Measurements from ENCODE around the gene ALOX15B. TPM values are rescaled to one million over a fixed set of nuclear protein-coding genes. Genes with fewer than 3 reads are reported as not detected.

ALOX15B gene
- polyA plus RNA-seq, 3 donors, result 1.7 to 2.8 (median 2.0) TPM

GRCh38 chr17:8019166-8019565 lies 19.7 kb upstream of the ALOX15B start:
- DNase-seq, result peak in 1 of 3 donors; percentile 50

More at GRCh38 chr17:8019166-8019565, 19.7 kb upstream of the ALOX15B start:
- Mint-ChIP-seq H3K4me1 (peaks cover 72% of the 10 kb centered on the region), H3K36me3 (peaks cover 7 to 16% of the 10 kb centered on the region in 2 donors), H3K4me3 (peak overlapping the region in 1 of 2 donors; percentile 69), H3K27me3 (ENCODE audit: low read depth in 3 of 3) (peaks cover 0 to 4% (median 3%) of the 10 kb centered on the region in 3 donors), H3K27ac (peak overlapping the region in 5 of 7 donors; percentile 18 to 91 (median 82)), H3K9me3 (peaks cover 0 to 2% (median 0%) of the 10 kb centered on the region in 7 donors)
- H3K27me3 ChIP-seq (ENCODE audit: control insufficient read depth in 2 of 2, insufficient read depth in 2 of 2, low read length in 2 of 2), result no peaks in the 10 kb centered on the region
- peak overlapping the region; percentile 22 for H3K4me2 ChIP-seq (replicated peaks; ENCODE audit: extremely low read depth, low read length, poor library complexity, severe bottlenecking)
- H3K79me2 ChIP-seq (ENCODE audit: insufficient read depth, low read length), result no peaks in the 10 kb centered on the region
- intact Hi-C loops (cut with micrococcal nuclease), result no loop called here
- peak overlapping the region; percentile 54 for H2AFZ ChIP-seq (ENCODE audit: insufficient read depth, low read depth, low read length, poor library complexity, severe bottlenecking)
- no peaks in the 10 kb centered on the region for H4K20me1 ChIP-seq (ENCODE audit: insufficient read depth, low read length)
- peaks cover 71 to 86% of the 10 kb centered on the region in 2 donors for H3K4me1 ChIP-seq (ENCODE audit: control insufficient read depth in 1 of 2, insufficient read depth in 2 of 2, low read length in 2 of 2)
- H3K9ac ChIP-seq (ENCODE audit: insufficient read depth, low read length, poor library complexity, severe bottlenecking), result peak overlapping the region; percentile 25
- no peaks in the 10 kb centered on the region for H3K9me3 ChIP-seq (replicated peaks in 1 of 2; ENCODE audit: control insufficient read depth in 1 of 2, insufficient read depth in 1 of 2, low read length in 2 of 2)
- peak overlapping the region in 1 of 2 donors; percentile 52 for H3K27ac ChIP-seq (ENCODE audit: low read depth in 1 of 2, low read length in 2 of 2)
- TF ChIP-seq CTCF (IDR thresholded peaks at IDR 0.05), result no peak
- no peaks in the 10 kb centered on the region for H3K36me3 ChIP-seq (replicated peaks in 1 of 2; ENCODE audit: control insufficient read depth in 1 of 2, insufficient read depth in 2 of 2, low read length in 2 of 2)
- 0% methylated on average over 1 of the region's 5 CpGs for WGBS (ENCODE audit: insufficient coverage)
- H3K4me3 ChIP-seq (replicated peaks in 1 of 3; ENCODE audit: low read depth in 2 of 3, low read length in 3 of 3), result peak overlapping the region in 1 of 3 experiments; percentile 21
